Measurements from ENCODE around the gene PTX4. TPM values are rescaled to one million over a fixed set of nuclear protein-coding genes. Genes with fewer than 3 reads are reported as not detected.

The PTX4 gene
- total RNA-seq, 1 experiment from 2014 or later = not detected

GRCh38 chr16:1528921-1529537, 40.3 kb upstream of the PTX4 start:
- Histone ChIP-seq H2BK15ac (ENCODE audit: low read depth, low read length) (no peak overlapping the region), H4K20me1 (ENCODE audit: control insufficient read depth, insufficient read depth, insufficient read length) (no peaks in the 10 kb centered on the region), H3K4me1 (ENCODE audit: insufficient read depth, low read length) (no peaks in the 10 kb centered on the region), H3K4me2 (ENCODE audit: insufficient read depth, insufficient read length, low read length) (no peak overlapping the region), H3K27me3 (ENCODE audit: insufficient read depth, low read length) (no peaks in the 10 kb centered on the region), H3K9ac (ENCODE audit: extremely low read depth, insufficient read length, low read length) (no peak overlapping the region), H4K91ac (ENCODE audit: insufficient read length, low read depth, low read length) (no peak overlapping the region), H3K27ac (ENCODE audit: insufficient read length, low read depth, low read length) (no peak overlapping the region), H3K79me1 (ENCODE audit: insufficient read depth, low read depth, low read length, poor library complexity, severe bottlenecking) (no peaks in the 10 kb centered on the region), H4K8ac (replicated peaks; ENCODE audit: insufficient read length, low read depth, low read length) (no peak overlapping the region), H2BK12ac (ENCODE audit: insufficient read length, low read depth, low read length) (no peak overlapping the region), H2AK5ac (ENCODE audit: insufficient read length, low read length) (no peak overlapping the region), H3K23ac (ENCODE audit: insufficient read length, low read depth, low read length) (no peak overlapping the region), H2BK120ac (ENCODE audit: low read depth, low read length, poor library complexity, severe bottlenecking) (no peak overlapping the region), H3T11ph (ENCODE audit: low read length) (no peak overlapping the region), H2BK5ac (ENCODE audit: insufficient read length, low read length) (no peak overlapping the region), H2BK20ac (ENCODE audit: low read depth, low read length, poor library complexity, severe bottlenecking) (no peak overlapping the region), H3K79me2 (ENCODE audit: insufficient read depth, low read length) (no peaks in the 10 kb centered on the region), H2AFZ (ENCODE audit: low read length) (no peak overlapping the region), H3K4ac (ENCODE audit: low read depth, low read length) (no peak overlapping the region), H3K14ac (ENCODE audit: insufficient read depth, low read length) (no peak overlapping the region), H3K23me2 (ENCODE audit: insufficient read length, low read depth, low read length, poor library complexity, severe bottlenecking) (no peaks in the 10 kb centered on the region), H3K56ac (ENCODE audit: insufficient read length, low read depth, low read length) (no peak overlapping the region), H4K5ac (ENCODE audit: insufficient read length, low read depth, low read length) (no peak overlapping the region), H3K18ac (ENCODE audit: insufficient read length, low read depth, low read length) (no peak overlapping the region), H3K9me3 (ENCODE audit: control insufficient read depth, low read depth, low read length) (no peaks in the 10 kb centered on the region)
- Mint-ChIP-seq H3K36me3 (ENCODE audit: insufficient read depth in 1 of 3, low read depth in 3 of 3) (peaks cover 0 to under 1% (median 0%) of the 10 kb centered on the region in 3 experiments; a peak in 1 of 7 replicates), H3K4me1 (no peaks in the 10 kb centered on the region; a peak in 1 of 4 replicates), H3K27ac (peak overlapping the region in 2 of 3 experiments; percentile 57 to 92; a peak in 3 of 7 replicates), H3K9me3 (no peaks in the 10 kb centered on the region), H3K27me3 (ENCODE audit: low read depth) (no peaks in the 10 kb centered on the region), H3K4me3 (no peak overlapping the region)
- no peak for DNase-seq
- no peak for TF ChIP-seq CTCF (conservative IDR thresholded peaks at IDR 0.05)
- WGBS (ENCODE audit: extremely low coverage, insufficient read length, low lambda C conversion rate) = no CpG with 5 or more reads among the region's 29 CpGs

Measured in H9 (cell line).